Suprapubic skin (tissue), 4 donors: ENCODE data around the gene DDX21. TPM values are rescaled to one million over a fixed set of nuclear protein-coding genes. Genes with fewer than 3 reads are reported as not detected.
"Not testable (repeated sequence)": the region's sequence is repeated elsewhere in the genome, so short reads cannot be mapped to it uniquely, and the experiment has no call there.

Experiments
- DNase-seq, 2 donors: peaks; one replicate each; pipeline ENCODE4 v3.0.0-alpha.2; 2019; ENCODE audit warnings: low spot score in 2 of 2
- H3K27ac ChIP-seq: fragments of 200-600 bp; sonication (generic); one replicate; pipeline ENCODE4 v1.5.1; 2019
- H3K27me3 ChIP-seq: fragments of 200-600 bp; sonication (generic); one replicate; pipeline ENCODE4 v1.5.1; 2019
- H3K36me3 ChIP-seq: fragments of 200-600 bp; sonication (generic); one replicate; pipeline ENCODE4 v1.5.1; 2019
- H3K4me1 ChIP-seq: fragments of 200-600 bp; sonication (generic); one replicate; pipeline ENCODE4 v1.5.1; 2019
- H3K4me3 ChIP-seq: fragments of 200-600 bp; sonication (generic); one replicate; pipeline ENCODE4 v1.5.1; 2019; ENCODE audit warnings: mild to moderate bottlenecking
- H3K9me3 ChIP-seq: fragments of 200-600 bp; sonication (generic); one replicate; pipeline ENCODE4 v1.5.1; 2019
- CTCF ChIP-seq, 2 donors: fragments of 200-600 bp in 1 of 2; fragments of 450-650 bp in 1 of 2; sonication (generic) in 1 of 2; IDR thresholded peaks; one replicate each; pipeline ENCODE4 v1.5.1; 2016 to 2019; ENCODE audit warnings: antibody characterized with exemption in 2 of 2, mild to moderate bottlenecking in 1 of 2, moderate library complexity in 1 of 2
- EP300 ChIP-seq: sonication (generic); formaldehyde crosslinking; IDR thresholded peaks from one replicate; pipeline ENCODE4 v1.6.1; 2017; ENCODE audit warnings: antibody characterized with exemption
- POLR2A ChIP-seq, 2 donors: fragments of 450-650 bp; IDR thresholded peaks; one replicate each; pipeline ENCODE4 v1.6.1; 2017; ENCODE audit warnings: antibody characterized with exemption in 2 of 2, mild to moderate bottlenecking in 2 of 2, moderate library complexity in 2 of 2
- POLR2AphosphoS5 ChIP-seq, 3 donors: sonication (generic); formaldehyde crosslinking; IDR thresholded peaks; one replicate each; pipeline ENCODE4 v1.6.1; 2017; ENCODE audit warnings: antibody characterized with exemption in 3 of 3
- WGBS: methylation state at CpG from one replicate; pipeline ENCODE4 v1.1.5; 2018; 5-methylcytosine and 5-hydroxymethylcytosine counted together
- total RNA-seq, 4 donors: library from RNA; depleted of rRNA; stranded (reverse); fragments of >200 nt; gene quantifications; one replicate each; pipeline ENCODE4 v1.1.0, GENCODE V29; 2016

The DDX21 gene
- total RNA-seq, 4 donors from 2014 or later, result 35.4 to 84.4 (median 58.5) TPM

DNA sequence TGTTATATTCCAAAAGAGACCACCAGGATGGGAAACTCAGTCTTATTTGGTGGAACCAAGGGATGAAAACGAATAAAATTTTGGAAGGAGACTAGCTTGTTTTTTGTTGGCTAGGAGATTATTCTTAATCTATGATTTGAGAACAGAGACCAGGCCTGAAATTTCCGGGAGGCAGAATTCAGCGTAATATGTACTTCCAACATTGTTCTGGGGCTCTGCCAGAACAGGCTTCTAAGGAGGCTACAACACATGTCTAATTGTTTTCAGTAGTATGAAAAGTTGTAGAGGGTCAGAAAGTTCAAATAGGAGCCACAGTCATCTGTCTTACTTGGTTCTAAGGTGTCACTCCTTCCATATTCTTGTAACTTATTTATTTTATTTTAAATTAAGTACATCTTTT is 1.7 kb downstream of the DDX21 start:
- H3K36me3 ChIP-seq, result peaks cover 25% of the 10 kb centered on the region
- H3K27ac ChIP-seq, result peak overlapping the region; percentile 21
- H3K4me1 ChIP-seq, result peaks cover 24% of the 10 kb centered on the region
- WGBS, result 69% methylated on average over 3 of the region's 3 CpGs
- no peaks in the 10 kb centered on the region for H3K9me3 ChIP-seq
- TF ChIP-seq POLR2AphosphoS5 (IDR thresholded peaks at IDR 0.05) (no peak), EP300 (no peak), CTCF (IDR thresholded peaks at IDR 0.05) (no peak), POLR2A (IDR thresholded peaks at IDR 0.05) (no peak)
- H3K4me3 ChIP-seq, result peak overlapping the region; percentile 79
- no peak for DNase-seq
- no peaks in the 10 kb centered on the region for H3K27me3 ChIP-seq

DNA sequence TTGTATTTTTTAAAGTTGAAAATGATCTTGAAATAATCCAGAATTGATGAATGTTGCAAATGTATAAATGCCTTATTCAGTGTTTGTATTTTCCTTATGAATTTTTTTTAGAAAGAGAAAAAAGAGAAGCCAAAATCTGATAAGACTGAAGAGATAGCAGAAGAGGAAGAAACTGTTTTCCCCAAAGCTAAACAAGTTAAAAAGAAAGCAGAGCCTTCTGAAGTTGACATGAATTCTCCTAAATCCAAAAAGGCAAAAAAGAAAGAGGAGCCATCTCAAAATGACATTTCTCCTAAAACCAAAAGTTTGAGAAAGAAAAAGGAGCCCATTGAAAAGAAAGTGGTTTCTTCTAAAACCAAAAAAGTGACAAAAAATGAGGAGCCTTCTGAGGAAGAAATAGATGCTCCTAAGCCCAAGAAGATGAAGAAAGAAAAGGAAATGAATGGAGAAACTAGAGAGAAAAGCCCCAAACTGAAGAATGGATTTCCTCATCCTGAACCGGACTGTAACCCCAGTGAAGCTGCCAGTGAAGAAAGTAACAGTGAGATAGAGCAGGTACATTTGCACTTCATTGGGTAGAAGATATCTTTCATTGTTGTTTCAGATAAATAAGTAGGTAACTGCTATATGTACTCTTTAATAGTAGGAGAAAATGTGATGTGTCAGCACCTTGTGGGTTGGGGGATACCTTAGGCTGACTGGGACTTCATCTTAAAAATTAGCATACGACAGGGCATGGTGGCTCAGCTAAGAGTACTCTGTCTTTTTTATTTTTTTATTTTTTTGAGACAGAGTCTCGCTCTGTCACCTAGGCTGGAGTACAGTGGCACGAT is 3.9 kb downstream of the DDX21 start:
- H3K27ac ChIP-seq, result no peak overlapping the region
- H3K4me1 ChIP-seq, result peaks cover 23% of the 10 kb centered on the region
- 94% methylated on average over 4 of the region's 4 CpGs for WGBS
- no peak for DNase-seq
- no peaks in the 10 kb centered on the region for H3K27me3 ChIP-seq
- no peak overlapping the region for H3K4me3 ChIP-seq
- H3K36me3 ChIP-seq, result peaks cover 47% of the 10 kb centered on the region
- H3K9me3 ChIP-seq, result no peaks in the 10 kb centered on the region
- TF ChIP-seq CTCF (IDR thresholded peaks at IDR 0.05), result no peak
- TF ChIP-seq POLR2A (IDR thresholded peaks at IDR 0.05), result no peak
- TF ChIP-seq EP300, result no peak
- TF ChIP-seq POLR2AphosphoS5 (IDR thresholded peaks at IDR 0.05), result no peak

GRCh38 chr10:68963151-68963550 is 7.2 kb downstream of the DDX21 start:
- Histone ChIP-seq H3K27ac (no peak overlapping the region), H3K9me3 (no peaks in the 10 kb centered on the region), H3K27me3 (no peaks in the 10 kb centered on the region), H3K4me3 (no peak overlapping the region), H3K36me3 (peaks cover 80% of the 10 kb centered on the region), H3K4me1 (peaks cover 3% of the 10 kb centered on the region)
- TF ChIP-seq POLR2AphosphoS5 (IDR thresholded peaks at IDR 0.05) (no peak), POLR2A (IDR thresholded peaks at IDR 0.05) (no peak)
- 94% methylated on average over 4 of the region's 4 CpGs for WGBS
- no peak for DNase-seq

GRCh38 chr10:68973975-68974374 is 18.0 kb downstream of the DDX21 start:
- no peaks in the 10 kb centered on the region for H3K4me1 ChIP-seq
- WGBS, result 94% methylated on average over 5 of the region's 5 CpGs
- H3K27me3 ChIP-seq, result no peaks in the 10 kb centered on the region
- no peak for TF ChIP-seq EP300
- no peak for TF ChIP-seq POLR2AphosphoS5 (IDR thresholded peaks at IDR 0.05)
- no peak for TF ChIP-seq CTCF (IDR thresholded peaks at IDR 0.05)
- no peak for TF ChIP-seq POLR2A (IDR thresholded peaks at IDR 0.05)
- peaks cover 100% of the 10 kb centered on the region for H3K36me3 ChIP-seq
- DNase-seq, result no peak
- H3K27ac ChIP-seq, result no peak overlapping the region
- H3K4me3 ChIP-seq, result no peak overlapping the region
- no peaks in the 10 kb centered on the region for H3K9me3 ChIP-seq

GRCh38 chr10:68975936-68976473 is 20.0 kb downstream of the DDX21 start:
- DNase-seq, H3K27me3 ChIP-seq, H3K9me3 ChIP-seq, H3K4me3 ChIP-seq, H3K27ac ChIP-seq, H3K4me1 ChIP-seq: not testable (repeated sequence)
- peaks cover 98% of the 10 kb centered on the region for H3K36me3 ChIP-seq
- WGBS, result 94% methylated on average over 5 of the region's 5 CpGs

DNA sequence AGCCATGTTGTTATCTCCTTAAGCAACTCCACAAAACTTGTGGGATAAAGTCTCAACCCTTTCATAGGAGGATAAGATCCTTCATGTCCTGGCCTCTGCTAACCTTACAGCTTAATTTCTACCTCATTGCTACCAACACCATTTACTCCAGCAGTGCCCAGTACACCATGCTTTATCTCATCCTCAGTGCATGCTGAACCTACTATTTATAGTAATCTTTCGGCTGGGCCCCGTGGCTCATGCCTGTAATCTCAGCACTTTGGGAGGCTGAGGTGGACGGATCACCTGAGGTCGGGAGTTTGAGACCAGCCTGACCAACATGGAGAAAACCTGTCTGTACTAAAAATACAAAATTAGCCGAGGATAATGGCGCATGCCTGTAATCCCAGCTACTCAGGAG is 23.8 kb downstream of the DDX21 start:
- not testable (repeated sequence) for H3K4me3 ChIP-seq, H3K9me3 ChIP-seq, H3K27ac ChIP-seq, H3K4me1 ChIP-seq, DNase-seq, H3K27me3 ChIP-seq
- H3K36me3 ChIP-seq, result peaks cover 94% of the 10 kb centered on the region
- 95% methylated on average over 6 of the region's 6 CpGs for WGBS
